Measurements from ENCODE around the gene CRLF3.

- TF ChIP-seq GATA3 (IDR thresholded peaks at IDR 0.05; ENCODE audit: low read depth, low read length) (no peak), GATA2 (IDR thresholded peaks at IDR 0.05; ENCODE audit: low read depth, low read length) (no peak)
These were observed 29.7 kb upstream of the CRLF3 start for GRCh38 chr17:30854146-30854545.
